Measurements from ENCODE around the gene CYSTM1. TPM values are rescaled to one million over a fixed set of nuclear protein-coding genes. Genes with fewer than 3 reads are reported as not detected.

CYSTM1 gene, protein sequence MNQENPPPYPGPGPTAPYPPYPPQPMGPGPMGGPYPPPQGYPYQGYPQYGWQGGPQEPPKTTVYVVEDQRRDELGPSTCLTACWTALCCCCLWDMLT
- 10 to 100 TPM; 61.7 to 74.6 TPM for total RNA-seq
- long read RNA-seq, transcript CYSTM1-201 (3 exons, 1,336 nt) = major isoform, 14 of 19 reads
- long read RNA-seq, partial matches to known transcripts = 2 of 19 reads
- long read RNA-seq, other reads (novel, unspliced or antisense) = 3 of 19 reads

- intact Hi-C loops (cut with DNase I) = loop anchor here (5.0 to 10.0 kb wide), 3 partner anchors 70 to 180 kb away; partner anchors contain the start of gene HBEGF (in 1 of the 2)
- DNase-seq (peak; percentile 97), ATAC-seq (peak; percentile 93 to 96)
These were observed at the start of gene CYSTM1 for GRCh38 chr5:140174465-140175366. CYSTM1 (plus strand) TSS chr5:140175188; CDS start chr5:140194466, 19,278 bp downstream.

DNA sequence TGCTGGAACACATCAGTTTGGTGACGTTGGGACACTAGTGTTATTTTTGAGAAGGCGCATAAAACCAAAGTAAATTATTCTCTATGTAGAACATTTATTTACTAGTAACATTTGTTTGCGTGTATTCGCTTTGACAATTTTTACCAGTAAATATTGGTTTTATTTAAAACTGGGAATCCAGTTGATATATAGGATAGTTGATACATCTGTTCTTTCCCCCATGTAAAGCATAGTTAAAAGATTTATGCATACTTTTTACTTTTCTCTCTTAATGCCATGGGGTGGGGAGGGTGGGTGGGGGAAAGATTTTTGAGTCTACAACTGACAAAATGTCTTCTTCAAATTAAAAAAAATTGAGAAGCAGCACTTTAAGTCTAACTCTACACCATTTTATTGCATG, 49.4 kb upstream of the CYSTM1 start, which contains the start of gene IGIP:
IGIP (plus strand) TSS at position 301 of the 400 bp plus-strand sequence. CDS start 2,540 bp downstream, outside the sequence.
- ATAC-seq = no peak
- no peak for DNase-seq
- intact Hi-C loops (cut with DNase I) = no loop called here

- DNase-seq (no peak), ATAC-seq (no peak)
- intact Hi-C loops (cut with DNase I) = no loop called here
These were observed 48.5 kb upstream of the CYSTM1 start for GRCh38 chr5:140126315-140127012.

GRCh38 chr5:140128376-140128775, 46.6 kb upstream of the CYSTM1 start:
- intact Hi-C loops (cut with DNase I) = no loop called here

GRCh38 chr5:140130949-140131733, 43.8 kb upstream of the CYSTM1 start:
- no peak for DNase-seq
- ATAC-seq = peak in 1 of 2 donors; percentile 40
- intact Hi-C loops (cut with DNase I) = no loop called here

More at GRCh38 chr5:140128376-140128775, 46.6 kb upstream of the CYSTM1 start:
- ATAC-seq (no peak), DNase-seq (no peak)

GRCh38 chr5:140131967-140132409, 43.0 kb upstream of the CYSTM1 start:
- peak; percentile 44 to 93 for ATAC-seq
- DNase-seq = peak; percentile 53
- intact Hi-C loops (cut with DNase I) = no loop called here

GRCh38 chr5:140133514-140134167, 41.3 kb upstream of the CYSTM1 start:
- intact Hi-C loops (cut with DNase I) = no loop called here
- DNase-seq (no peak), ATAC-seq (no peak)

- DNase-seq = no peak
- intact Hi-C loops (cut with DNase I) = no loop called here
- no peak for ATAC-seq
These were observed 40.6 kb upstream of the CYSTM1 start for GRCh38 chr5:140134277-140134935.

GRCh38 chr5:140135127-140135526, 39.9 kb upstream of the CYSTM1 start:
- DNase-seq = no peak
- intact Hi-C loops (cut with DNase I) = no loop called here
- ATAC-seq = no peak

GRCh38 chr5:140136624-140137023, 38.4 kb upstream of the CYSTM1 start:
- intact Hi-C loops (cut with DNase I) = no loop called here
- DNase-seq (no peak), ATAC-seq (no peak)

GRCh38 chr5:140140435-140140834, 34.6 kb upstream of the CYSTM1 start:
- DNase-seq = no peak
- ATAC-seq = peak; percentile 57 to 76
- intact Hi-C loops (cut with DNase I) = loop anchor here in 1 of 2 donors (5.0 kb wide), 1 partner anchor 33 kb away; no protein-coding TSS in a partner anchor

DNA sequence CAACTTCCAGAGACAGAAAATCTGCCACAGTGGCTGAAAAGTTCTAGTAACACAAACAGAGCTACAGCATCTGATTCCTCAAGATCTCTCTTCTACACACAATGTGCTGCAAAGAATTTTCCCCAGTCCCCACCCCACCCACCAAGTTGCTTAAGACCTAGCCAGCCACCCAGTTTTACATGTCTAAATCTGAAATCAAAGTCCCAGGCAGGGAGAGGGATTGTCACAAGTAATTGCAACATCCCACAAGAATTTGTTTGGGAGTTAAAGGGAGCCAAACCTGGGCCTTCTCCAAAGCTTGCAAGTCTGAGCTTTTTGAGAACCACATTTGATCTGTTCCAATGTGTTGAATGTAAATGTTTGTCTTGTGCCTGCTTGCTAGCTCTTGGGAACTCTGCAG, 33.7 kb upstream of the CYSTM1 start:
- intact Hi-C loops (cut with DNase I) = loop anchor here in 1 of 2 donors (5.0 kb wide), 1 partner anchor 34 kb away; no protein-coding TSS in a partner anchor
- peak in 1 of 2 donors; percentile 36 for ATAC-seq

DNA sequence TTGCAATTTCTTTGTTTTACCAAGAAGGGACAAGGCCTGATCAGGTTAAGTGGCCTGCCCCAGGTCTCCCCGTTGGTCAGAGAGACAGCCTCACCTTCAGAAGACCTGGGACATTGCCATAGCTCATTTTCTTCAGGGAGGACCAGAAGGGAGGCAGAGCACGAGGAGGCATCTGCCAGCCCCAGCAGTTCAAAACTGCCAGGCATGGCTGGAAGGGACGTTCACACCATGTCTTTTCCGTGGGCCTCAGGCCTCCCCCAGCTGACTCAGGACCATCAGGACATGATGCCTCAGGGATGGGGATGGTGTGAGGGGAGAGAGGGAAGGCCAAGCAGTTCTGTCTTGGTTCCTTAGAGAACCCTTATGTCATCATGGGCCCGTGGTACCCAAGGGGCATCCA, 32.7 kb upstream of the CYSTM1 start:
- ATAC-seq (no peak), DNase-seq (no peak)
- intact Hi-C loops (cut with DNase I) = loop anchor here in 1 of 2 donors (5.0 kb wide), 1 partner anchor 35 kb away; no protein-coding TSS in a partner anchor

More for the DNA sequence above, 33.7 kb upstream of the CYSTM1 start:
- DNase-seq = no peak

DNA sequence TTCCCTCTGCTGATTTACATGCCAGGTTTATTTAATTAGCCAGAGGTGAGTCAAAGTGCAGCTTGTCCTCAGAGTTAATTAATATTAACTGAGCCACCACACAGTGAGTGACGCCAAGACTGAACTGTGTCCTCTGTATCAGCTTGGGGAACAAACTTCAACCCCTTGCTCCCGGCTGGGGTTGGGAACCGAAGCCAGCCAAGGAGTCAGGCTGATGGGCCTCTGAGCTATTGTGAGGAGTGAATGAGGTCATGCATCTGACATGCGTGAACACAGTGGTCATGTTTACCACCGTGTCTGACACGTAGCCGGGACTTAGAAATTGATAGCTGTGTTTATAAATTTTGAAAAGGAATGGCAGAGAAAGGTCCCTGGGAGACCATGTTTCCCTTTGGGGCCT, 32.1 kb upstream of the CYSTM1 start:
- intact Hi-C loops (cut with DNase I) = loop anchor here in 1 of 2 donors (5.0 kb wide), 1 partner anchor 36 kb away; no protein-coding TSS in a partner anchor
- no peak for ATAC-seq
- no peak for DNase-seq

- ATAC-seq = no peak
- intact Hi-C loops (cut with DNase I) = loop anchor here in 1 of 2 donors (2.0 to 5.0 kb wide), 2 partner anchors 36 to 71 kb away; no protein-coding TSS in a partner anchor
- DNase-seq = no peak
These were observed 31.3 kb upstream of the CYSTM1 start for GRCh38 chr5:140143521-140144258.

GRCh38 chr5:140145256-140145655, 29.7 kb upstream of the CYSTM1 start:
- intact Hi-C loops (cut with DNase I) = loop anchor here (2.0 to 5.0 kb wide), 2 partner anchors 72 to 73 kb away; no protein-coding TSS in a partner anchor
- DNase-seq (no peak), ATAC-seq (no peak)

Measured in left cardiac atrium (tissue), 4 donors.